Activated T-cell treated with anti-CD3 and anti-CD28 coated beads, Interleukin-2, amount 50 U/mL, for 4 hours (primary cell): Measurements from ENCODE around the gene LRRC45. TPM values are rescaled to one million over a fixed set of nuclear protein-coding genes. Genes with fewer than 3 reads are reported as not detected.

Experiments
- ATAC-seq, 2 donors: fragments of 200-7000 bp; cut with Tn5 transposase; one replicate each; pipeline ENCODE4 v1.10.0; 2021
- DNase-seq: peaks from one replicate; pipeline ENCODE4 v3.0.0-alpha.2; 2020
- H3K27me3 Mint-ChIP-seq: one replicate; pipeline ENCODE4 v1.8.0; 2021; ENCODE audit warnings: low read depth, mixed read lengths
- H3K36me3 Mint-ChIP-seq: one replicate; pipeline ENCODE4 v1.8.0; 2022; ENCODE audit warnings: mixed read lengths; ENCODE audit not compliant: insufficient read depth
- H3K4me1 Mint-ChIP-seq: one replicate; pipeline ENCODE4 v1.8.0; 2021; ENCODE audit warnings: low read depth, mixed read lengths
- H3K4me3 Mint-ChIP-seq: one replicate; pipeline ENCODE4 v1.8.0; 2021; ENCODE audit warnings: mild to moderate bottlenecking, moderate library complexity, mixed read lengths
- H3K9me3 Mint-ChIP-seq: one replicate; pipeline ENCODE4 v1.8.0; 2021; ENCODE audit warnings: mixed read lengths
- total RNA-seq, 3 donors: library from RNA; stranded (reverse); gene quantifications; one replicate each; pipeline ENCODE4 v1.2.1, GENCODE V29; 2021

LRRC45 gene
- total RNA-seq, 3 donors from 2014 or later: 19.5 to 31.4 (median 30.8) TPM

GRCh38 chr17:82050761-82051641 is 27.9 kb downstream of the LRRC45 start:
- ATAC-seq (peak; percentile 13 to 25), DNase-seq (no peak)
- H3K4me1 Mint-ChIP-seq: peaks cover 12% of the 10 kb centered on the region

GRCh38 chr17:82051776-82052637 is 28.9 kb downstream of the LRRC45 start, which contains the start of the genes GPS1 and RFNG:
Gene GPS1, plus strand, starts transcription at chr17:82051898. Its CDS starts 34 bp downstream, at chr17:82051932.
Gene RFNG, minus strand, starts transcription at chr17:82051811. Its CDS starts 45 bp downstream, at chr17:82051766.
- DNase-seq (peak; percentile 81), ATAC-seq (peak; percentile 91)
- H3K9me3 Mint-ChIP-seq: no peaks in the 10 kb centered on the region
- no peaks in the 10 kb centered on the region for H3K27me3 Mint-ChIP-seq
- H3K36me3 Mint-ChIP-seq: peaks cover 6% of the 10 kb centered on the region
- H3K4me3 Mint-ChIP-seq: peak within 1 kb of the TSS; percentile 86
- peaks cover 12% of the 10 kb centered on the region for H3K4me1 Mint-ChIP-seq

More at GRCh38 chr17:82050761-82051641, 27.9 kb downstream of the LRRC45 start:
- Mint-ChIP-seq H3K9me3 (no peaks in the 10 kb centered on the region), H3K4me3 (peak overlapping the region; percentile 86), H3K36me3 (peaks cover 6% of the 10 kb centered on the region), H3K27me3 (no peaks in the 10 kb centered on the region)

DNA sequence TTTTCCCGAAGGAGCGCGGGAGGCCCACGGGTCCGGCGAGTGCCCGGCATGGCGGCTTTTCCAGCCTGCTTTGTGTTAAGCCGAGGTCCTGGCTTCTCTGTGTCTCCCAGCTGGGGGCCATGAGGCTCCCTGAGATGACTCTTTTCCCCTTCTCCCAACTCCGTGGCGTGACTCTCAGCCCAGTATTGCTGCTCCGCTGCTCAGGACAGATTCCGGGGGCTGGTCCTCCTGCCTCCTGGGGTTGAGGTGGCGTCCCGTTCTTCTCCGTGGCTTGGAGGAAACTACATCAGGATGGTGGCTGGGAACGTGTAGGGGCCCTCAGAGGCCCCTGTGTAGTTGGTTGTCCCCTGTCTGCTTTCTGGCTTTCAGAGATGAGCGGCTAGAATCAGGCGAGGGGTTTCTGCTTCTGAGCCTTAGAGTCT is 29.5 kb downstream of the LRRC45 start:
- no peak for ATAC-seq
- DNase-seq: no peak
- Mint-ChIP-seq H3K36me3 (peaks cover 1% of the 10 kb centered on the region), H3K4me1 (peaks cover 12% of the 10 kb centered on the region), H3K4me3 (peak overlapping the region; percentile 86), H3K9me3 (no peaks in the 10 kb centered on the region), H3K27me3 (no peaks in the 10 kb centered on the region)

DNA sequence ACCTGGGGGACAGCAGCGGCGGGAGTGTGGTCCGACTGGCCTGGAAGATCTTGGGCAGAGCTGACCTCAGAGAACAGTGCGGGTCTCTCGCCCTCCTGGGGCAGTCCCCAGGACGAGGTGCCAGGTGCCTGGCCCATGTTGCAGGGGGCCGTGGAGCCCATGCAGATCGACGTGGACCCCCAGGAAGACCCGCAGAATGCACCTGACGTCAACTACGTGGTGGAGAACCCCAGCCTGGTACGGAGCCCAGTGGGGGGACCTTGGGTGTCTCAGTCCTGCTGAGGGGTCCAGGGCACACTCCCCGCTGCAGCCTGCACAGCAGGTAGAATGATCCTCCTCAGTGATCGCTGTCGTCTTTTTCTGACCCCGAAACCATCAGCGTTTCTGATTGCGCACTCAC is 30.0 kb downstream of the LRRC45 start:
- no peaks in the 10 kb centered on the region for H3K9me3 Mint-ChIP-seq
- DNase-seq: no peak
- peaks cover 12% of the 10 kb centered on the region for H3K4me1 Mint-ChIP-seq
- H3K27me3 Mint-ChIP-seq: no peaks in the 10 kb centered on the region
- ATAC-seq: no peak
- H3K4me3 Mint-ChIP-seq: peak overlapping the region; percentile 86
- H3K36me3 Mint-ChIP-seq: peaks cover 4% of the 10 kb centered on the region

- no peak for DNase-seq
- ATAC-seq: no peak
- peak overlapping the region; percentile 86 for H3K4me3 Mint-ChIP-seq
Measured at GRCh38 chr17:82053556-82054263, 30.6 kb downstream of the LRRC45 start.

GRCh38 chr17:82054351-82055022 is 31.4 kb downstream of the LRRC45 start:
- DNase-seq (no peak), ATAC-seq (no peak)
- peaks cover 12% of the 10 kb centered on the region for H3K4me1 Mint-ChIP-seq

More at GRCh38 chr17:82053556-82054263, 30.6 kb downstream of the LRRC45 start:
- Mint-ChIP-seq H3K36me3 (peaks cover 4% of the 10 kb centered on the region), H3K4me1 (peaks cover 12% of the 10 kb centered on the region), H3K27me3 (no peaks in the 10 kb centered on the region), H3K9me3 (no peaks in the 10 kb centered on the region)

DNA sequence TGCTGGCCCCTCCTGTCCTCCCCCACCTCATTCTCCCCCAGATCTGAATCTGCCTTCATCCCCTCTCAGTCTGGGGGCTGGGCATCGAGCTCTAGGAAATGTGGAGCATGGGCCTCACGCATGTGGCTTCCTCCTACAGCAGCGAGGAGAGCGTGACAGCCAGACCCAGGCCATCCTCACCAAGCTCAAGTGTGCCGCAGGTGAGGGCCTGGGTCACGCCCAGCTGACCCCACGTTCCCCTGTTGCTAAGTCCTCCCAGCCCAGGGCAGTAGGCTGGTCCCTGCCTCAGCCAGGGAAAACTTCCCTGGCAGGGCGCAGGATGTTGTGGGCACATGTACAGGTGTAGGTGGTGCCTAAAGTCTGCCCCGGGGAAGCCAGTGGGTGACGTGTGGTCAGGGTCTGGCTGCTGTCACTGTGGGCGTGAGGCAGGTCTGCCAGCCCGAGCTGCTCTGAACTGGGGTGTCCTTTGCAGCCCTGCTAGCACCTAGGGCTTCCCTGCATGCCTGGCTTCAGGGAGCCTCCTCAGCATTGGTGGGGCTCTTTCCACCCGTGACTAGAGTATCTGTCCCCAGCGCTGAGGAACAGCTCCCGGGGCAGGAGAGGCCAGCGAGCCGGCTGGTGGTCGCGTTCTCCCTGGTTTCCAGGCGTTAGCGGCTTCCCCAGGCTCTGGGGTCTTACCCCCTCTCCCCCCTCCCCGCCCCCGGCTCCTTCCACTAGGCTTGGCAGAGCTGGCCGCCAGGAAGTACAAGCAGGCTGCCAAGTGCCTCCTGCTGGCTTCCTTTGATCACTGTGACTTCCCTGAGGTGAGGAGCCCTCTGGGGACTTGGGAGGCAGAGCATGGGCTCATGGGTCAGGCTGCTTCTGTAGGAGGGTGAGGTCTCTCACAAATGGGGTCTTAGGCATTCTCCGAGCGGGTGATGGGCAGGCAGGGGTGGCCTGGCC is 32.2 kb downstream of the LRRC45 start:
- Mint-ChIP-seq H3K4me3 (no peak overlapping the region), H3K27me3 (no peaks in the 10 kb centered on the region), H3K4me1 (peaks cover 8% of the 10 kb centered on the region), H3K9me3 (no peaks in the 10 kb centered on the region), H3K36me3 (peaks cover 7% of the 10 kb centered on the region)
- DNase-seq (no peak), ATAC-seq (no peak)

More at GRCh38 chr17:82054351-82055022, 31.4 kb downstream of the LRRC45 start:
- Mint-ChIP-seq H3K4me3 (peak overlapping the region; percentile 58), H3K36me3 (peaks cover 4% of the 10 kb centered on the region), H3K9me3 (no peaks in the 10 kb centered on the region), H3K27me3 (no peaks in the 10 kb centered on the region)

DNA sequence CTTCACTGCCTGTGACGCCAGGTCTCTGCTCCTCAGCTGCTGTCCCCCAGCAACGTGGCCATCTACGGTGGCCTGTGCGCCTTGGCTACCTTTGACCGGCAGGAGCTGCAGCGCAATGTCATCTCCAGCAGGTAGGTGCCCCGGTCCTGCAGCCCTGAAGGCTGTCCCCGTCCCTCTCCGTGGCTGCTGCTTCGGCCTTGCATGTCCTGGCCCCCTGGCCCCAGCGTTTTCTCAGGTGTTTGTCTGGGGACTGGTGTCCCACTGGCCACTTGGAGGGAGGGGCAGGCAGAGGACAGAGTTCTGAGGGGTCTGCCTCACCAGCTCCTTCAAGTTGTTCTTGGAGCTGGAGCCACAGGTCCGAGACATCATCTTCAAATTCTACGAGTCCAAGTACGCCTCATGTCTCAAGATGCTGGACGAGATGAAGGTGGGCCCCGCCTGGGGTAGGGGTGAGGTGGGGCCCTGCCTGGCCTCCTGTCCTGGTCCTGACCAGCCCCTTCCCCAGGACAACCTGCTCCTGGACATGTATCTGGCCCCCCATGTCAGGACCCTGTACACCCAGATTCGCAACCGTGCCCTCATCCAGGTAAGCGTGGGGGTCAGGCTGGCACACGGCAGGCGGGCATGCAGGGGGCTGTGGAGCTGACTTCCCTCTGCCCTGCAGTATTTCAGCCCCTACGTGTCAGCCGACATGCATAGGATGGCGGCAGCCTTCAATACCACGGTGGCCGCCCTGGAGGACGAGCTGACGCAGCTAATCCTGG is 33.0 kb downstream of the LRRC45 start:
- Mint-ChIP-seq H3K27me3 (no peaks in the 10 kb centered on the region), H3K4me3 (no peak overlapping the region), H3K9me3 (no peaks in the 10 kb centered on the region), H3K4me1 (peaks cover 2% of the 10 kb centered on the region), H3K36me3 (peaks cover 7% of the 10 kb centered on the region)
- ATAC-seq (no peak), DNase-seq (no peak)

DNA sequence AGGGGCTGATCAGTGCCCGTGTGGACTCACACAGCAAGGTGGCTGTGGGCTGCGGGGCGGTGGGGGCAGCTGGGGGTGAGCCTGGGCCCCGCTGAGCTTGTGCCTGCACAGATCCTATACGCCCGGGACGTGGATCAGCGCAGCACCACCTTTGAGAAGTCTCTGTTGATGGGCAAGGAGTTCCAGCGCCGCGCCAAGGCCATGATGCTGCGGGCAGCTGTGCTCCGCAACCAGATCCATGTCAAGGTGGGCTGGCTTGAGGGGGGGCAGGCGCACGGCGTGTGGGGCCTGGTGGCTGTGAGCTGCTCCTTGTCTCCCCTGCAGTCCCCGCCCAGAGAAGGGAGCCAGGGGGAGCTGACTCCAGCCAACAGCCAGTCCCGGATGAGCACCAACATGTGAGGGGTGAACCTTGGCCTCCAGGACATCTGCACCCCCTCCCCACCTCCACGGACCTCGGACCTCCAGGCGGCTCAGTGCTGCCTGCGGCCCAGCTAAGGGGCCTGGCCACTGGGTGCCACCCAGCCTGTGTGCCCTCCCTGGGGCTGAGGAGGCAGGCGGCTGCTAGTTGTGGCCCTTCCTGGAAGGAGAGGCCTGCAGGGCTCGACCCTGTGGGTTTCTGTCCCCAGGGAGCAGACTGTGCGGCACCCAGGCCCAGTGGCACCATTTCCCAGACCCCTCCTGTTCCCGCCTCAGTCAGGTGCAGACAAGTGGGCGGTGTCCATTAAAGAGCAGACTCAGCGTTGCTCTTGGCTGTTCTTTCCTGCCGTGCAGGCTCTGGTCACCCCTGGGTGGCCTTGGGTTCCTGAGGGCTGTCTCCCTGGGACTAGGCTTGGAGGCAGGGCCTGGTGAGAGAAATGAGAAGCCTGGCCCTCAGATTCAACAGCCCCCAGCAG is 33.9 kb downstream of the LRRC45 start:
- no peak overlapping the region for H3K4me3 Mint-ChIP-seq
- peaks cover 2% of the 10 kb centered on the region for H3K4me1 Mint-ChIP-seq
- no peak for ATAC-seq
- no peaks in the 10 kb centered on the region for H3K9me3 Mint-ChIP-seq
- no peak for DNase-seq
- H3K27me3 Mint-ChIP-seq: no peaks in the 10 kb centered on the region
- H3K36me3 Mint-ChIP-seq: peaks cover 7% of the 10 kb centered on the region

GRCh38 chr17:82058230-82058854 is 35.2 kb downstream of the LRRC45 start:
- Mint-ChIP-seq H3K27me3 (no peaks in the 10 kb centered on the region), H3K36me3 (peaks cover 7% of the 10 kb centered on the region), H3K4me1 (peaks cover 2% of the 10 kb centered on the region), H3K4me3 (no peak overlapping the region), H3K9me3 (no peaks in the 10 kb centered on the region)
- DNase-seq: no peak
- no peak for ATAC-seq

DNA sequence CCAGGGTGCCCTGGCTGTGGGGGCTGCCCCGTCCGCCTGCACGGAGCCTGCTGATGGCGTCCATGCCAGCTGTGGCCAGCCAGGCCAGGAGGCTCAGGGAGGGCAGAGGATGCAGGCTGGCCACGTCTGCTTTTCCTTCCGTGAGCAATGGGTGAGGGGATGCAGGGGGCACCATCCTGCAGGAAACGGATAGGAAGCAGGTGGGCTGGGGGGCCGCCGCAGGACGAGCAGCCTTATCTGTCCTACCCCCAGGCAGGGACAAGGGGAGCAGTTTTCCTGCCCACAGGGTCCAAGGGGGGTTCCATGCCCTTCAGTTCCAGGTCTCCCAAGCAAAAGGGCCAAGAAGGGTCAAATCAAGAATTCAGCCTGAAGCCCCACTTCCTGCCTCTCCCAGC is 35.7 kb downstream of the LRRC45 start:
- no peaks in the 10 kb centered on the region for H3K27me3 Mint-ChIP-seq
- ATAC-seq (no peak), DNase-seq (no peak)
- peaks cover 7% of the 10 kb centered on the region for H3K36me3 Mint-ChIP-seq
- H3K9me3 Mint-ChIP-seq: no peaks in the 10 kb centered on the region
- no peaks in the 10 kb centered on the region for H3K4me1 Mint-ChIP-seq
- no peak overlapping the region for H3K4me3 Mint-ChIP-seq
